HEK293 (cell line): Measurements from ENCODE around the gene BCL2A1.

Experiments used
- CTCF ChIP-seq: fragments of 450-650 bp; formaldehyde crosslinking; IDR thresholded peaks from 2 replicates; pipeline ENCODE4 v1.5.1; 2016; ENCODE audit warnings: missing biosample characterization, missing genetic modification characterization
- ELK4 ChIP-seq: IDR thresholded peaks from 2 replicates; pipeline ENCODE4 v1.6.1; 2011; ENCODE audit warnings: mild to moderate bottlenecking, low read depth, low read length, borderline replicate concordance
- FEZF1 ChIP-seq: fragments of 450-650 bp; formaldehyde crosslinking; IDR thresholded peaks from 2 replicates; pipeline ENCODE4 v1.5.1; 2016; ENCODE audit warnings: missing biosample characterization, missing genetic modification characterization
- PRDM4 ChIP-seq: fragments of 450-650 bp; formaldehyde crosslinking; IDR thresholded peaks from 2 replicates; pipeline ENCODE4 v1.5.1; 2017; ENCODE audit warnings: missing biosample characterization, missing genetic modification characterization
- SCRT1 ChIP-seq: fragments of 450-650 bp; formaldehyde crosslinking; IDR thresholded peaks from 2 replicates; pipeline ENCODE4 v1.5.1; 2016; ENCODE audit warnings: missing biosample characterization, missing genetic modification characterization, borderline replicate concordance
- YY2 ChIP-seq: fragments of 450-650 bp; formaldehyde crosslinking; IDR thresholded peaks from 2 replicates; pipeline ENCODE4 v1.5.1; 2016; ENCODE audit warnings: missing biosample characterization, missing genetic modification characterization
- ZBTB1 ChIP-seq: fragments of 450-650 bp; formaldehyde crosslinking; IDR thresholded peaks from 2 replicates; pipeline ENCODE4 v1.5.1; 2016; ENCODE audit warnings: missing biosample characterization, missing genetic modification characterization
- ZBTB44 ChIP-seq: fragments of 450-650 bp; IDR thresholded peaks from 2 replicates; pipeline ENCODE4 v1.5.1; 2018; ENCODE audit warnings: missing biosample characterization, mild to moderate bottlenecking, missing genetic modification characterization
- ZFHX2 ChIP-seq: fragments of 450-650 bp; formaldehyde crosslinking; conservative IDR thresholded peaks from 2 replicates; pipeline ENCODE4 v1.5.1; 2016; ENCODE audit warnings: missing biosample characterization, missing genetic modification characterization
- ZNF10 ChIP-seq: fragments of 450-650 bp; formaldehyde crosslinking; IDR thresholded peaks from 2 replicates; pipeline ENCODE4 v1.5.1; 2017; ENCODE audit warnings: missing biosample characterization, missing genetic modification characterization
- ZNF16 ChIP-seq: fragments of 450-650 bp; formaldehyde crosslinking; IDR thresholded peaks from 2 replicates; pipeline ENCODE4 v1.5.1; 2016; ENCODE audit warnings: low read depth, missing biosample characterization, missing genetic modification characterization
- ZNF174 ChIP-seq: fragments of 450-650 bp; formaldehyde crosslinking; IDR thresholded peaks from 2 replicates; pipeline ENCODE4 v1.5.0; 2017; ENCODE audit warnings: missing biosample characterization, mild to moderate bottlenecking, missing genetic modification characterization
- ZNF248 ChIP-seq: fragments of 450-650 bp; formaldehyde crosslinking; IDR thresholded peaks from 2 replicates; pipeline ENCODE4 v1.5.1; 2017; ENCODE audit warnings: missing biosample characterization, missing genetic modification characterization
- ZNF394 ChIP-seq: fragments of 450-650 bp; formaldehyde crosslinking; IDR thresholded peaks from 2 replicates; pipeline ENCODE4 v1.5.1; 2016; ENCODE audit warnings: missing biosample characterization, missing genetic modification characterization, mild to moderate bottlenecking, moderate library complexity, borderline replicate concordance
- ZNF426 ChIP-seq: fragments of 450-650 bp; formaldehyde crosslinking; IDR thresholded peaks from 2 replicates; pipeline ENCODE4 v1.5.1; 2017; ENCODE audit warnings: missing biosample characterization, missing genetic modification characterization, mild to moderate bottlenecking, inconsistent platforms, moderate library complexity
- ZNF433 ChIP-seq: fragments of 450-650 bp; formaldehyde crosslinking; IDR thresholded peaks from 2 replicates; pipeline ENCODE4 v1.5.1; 2016; ENCODE audit warnings: missing biosample characterization, missing genetic modification characterization, low read depth
- ZNF473 ChIP-seq: fragments of 450-650 bp; formaldehyde crosslinking; IDR thresholded peaks from 2 replicates; pipeline ENCODE4 v1.5.1; 2017; ENCODE audit warnings: missing biosample characterization, missing genetic modification characterization
- ZNF488 ChIP-seq: fragments of 450-650 bp; formaldehyde crosslinking; IDR thresholded peaks from 2 replicates; pipeline ENCODE4 v1.5.1; 2016; ENCODE audit warnings: missing biosample characterization, missing genetic modification characterization
- ZNF518A ChIP-seq: fragments of 450-650 bp; formaldehyde crosslinking; conservative IDR thresholded peaks from 2 replicates; pipeline ENCODE4 v1.5.1; 2016; ENCODE audit warnings: low read depth, missing biosample characterization, missing genetic modification characterization
- ZNF544 ChIP-seq: fragments of 450-650 bp; formaldehyde crosslinking; IDR thresholded peaks from 2 replicates; pipeline ENCODE4 v1.5.0; 2017; ENCODE audit warnings: missing biosample characterization, missing genetic modification characterization
- ZNF555 ChIP-seq: fragments of 450-650 bp; formaldehyde crosslinking; conservative IDR thresholded peaks from 2 replicates; pipeline ENCODE4 v1.5.1; 2017; ENCODE audit warnings: missing biosample characterization, mild to moderate bottlenecking, missing genetic modification characterization, inconsistent platforms
- ZNF791 ChIP-seq: fragments of 450-650 bp; formaldehyde crosslinking; IDR thresholded peaks from 2 replicates; pipeline ENCODE4 v1.5.1; 2016; ENCODE audit warnings: missing biosample characterization, missing genetic modification characterization
- ZSCAN18 ChIP-seq: fragments of 450-650 bp; formaldehyde crosslinking; IDR thresholded peaks from 2 replicates; pipeline ENCODE4 v1.5.1; 2016; ENCODE audit warnings: missing biosample characterization, missing genetic modification characterization
- ZSCAN4 ChIP-seq: fragments of 450-650 bp; formaldehyde crosslinking; IDR thresholded peaks from 2 replicates; pipeline ENCODE4 v1.5.1; 2017; ENCODE audit warnings: missing biosample characterization, missing genetic modification characterization

The BCL2A1 gene

GRCh38 chr15:79923079-79923514 is 47.9 kb downstream of the BCL2A1 start (continued):
- no peak for TF ChIP-seq ZNF518A (tag by site-specific recombination)
- TF ChIP-seq ZNF10 (tag by site-specific recombination) = no peak
- TF ChIP-seq ELK4 = no peak
- TF ChIP-seq ZSCAN18 = no peak
- TF ChIP-seq FEZF1 (tag by site-specific recombination) = no peak
- TF ChIP-seq ZNF394 (tag by site-specific recombination) = peak; percentile 94
- TF ChIP-seq CTCF (tag by site-specific recombination) = 0 out of 2 replicates have a peak, but pooled peaks have one; percentile 26
- no peak for TF ChIP-seq ZNF473 (tag by site-specific recombination)
- TF ChIP-seq ZNF791 = no peak
- TF ChIP-seq ZNF544 (tag by site-specific recombination) = no peak
- TF ChIP-seq ZNF248 (tag by site-specific recombination) = no peak
- no peak for TF ChIP-seq ZFHX2 (tag by site-specific recombination)
- no peak for TF ChIP-seq ZNF488 (tag by site-specific recombination)
- no peak for TF ChIP-seq ZBTB44 (tag by site-specific recombination)
- no peak for TF ChIP-seq YY2 (tag by site-specific recombination)
- TF ChIP-seq ZSCAN4 (tag by site-specific recombination) = no peak
- no peak for TF ChIP-seq PRDM4 (tag by site-specific recombination)
- no peak for TF ChIP-seq ZNF433
- no peak for TF ChIP-seq ZNF555 (tag by site-specific recombination)
- TF ChIP-seq ZNF426 (tag by site-specific recombination) = no peak
- TF ChIP-seq ZNF174 (tag by site-specific recombination) = no peak
- TF ChIP-seq ZNF16 (tag by site-specific recombination) = no peak
- TF ChIP-seq SCRT1 (tag by site-specific recombination) = no peak
- no peak for TF ChIP-seq ZBTB1 (tag by site-specific recombination)
